H1 (cell line): ENCODE results near the gene NSUN2. TPM values are rescaled to one million over a fixed set of nuclear protein-coding genes. Genes with fewer than 3 reads are reported as not detected.

Experiments
- CEBPB ChIP-seq: IDR thresholded peaks from 2 replicates; pipeline ENCODE4 v1.6.1; 2012; ENCODE audit warnings: low read depth, low read length
- CHD1 ChIP-seq: IDR thresholded peaks from 2 replicates; pipeline ENCODE4 v1.6.1; 2012; ENCODE audit warnings: low read depth, low read length, improper control_type of control experiment
- POLR2AphosphoS5 ChIP-seq: IDR thresholded peaks from 2 replicates; pipeline ENCODE4 v1.6.1; 2011; ENCODE audit warnings: low read depth, low read length
- polyA plus RNA-seq, 7 experiments: library from polyadenylated mRNA; depleted of rRNA in 3 of 7; stranded (reverse) in 5 of 7; unstranded in 2 of 7; fragments of >200 nt in 5 of 7; fragments of 200-250 nt in 2 of 7; gene quantifications; 1 replicate in 5 of 7; 2 replicates in 1 of 7; 4 replicates in 1 of 7; pipeline versions ENCODE4 v1.2.1 to v1.2.3, GENCODE V29; 2011 to 2013; ENCODE audit warnings: missing spikeins in 2 of 7, mixed read lengths in 2 of 7
- total RNA-seq: library from RNA; stranded (reverse); fragmentation: NEBNext Ultra II Directional; extraction: Animal tissue kit (Norgen Biotek cat#: 25700); gene quantifications from 2 replicates; pipeline ENCODE4 v1.2.1, GENCODE V29; 2021

The NSUN2 gene
- total and polyA plus RNA-seq, 2 of the 8 experiments (the other 6 are each of a cell fraction or from before 2014, with no cell fraction given) = 47.3 to 94.7 TPM

- TF ChIP-seq POLR2AphosphoS5 (no peak), CEBPB (no peak), CHD1 (no peak)
Observed at GRCh38 chr5:6596388-6596787, 36.5 kb downstream of the NSUN2 start (continued).
